ENCODE measurements around the gene CLBA1.

The CLBA1 gene

DNA sequence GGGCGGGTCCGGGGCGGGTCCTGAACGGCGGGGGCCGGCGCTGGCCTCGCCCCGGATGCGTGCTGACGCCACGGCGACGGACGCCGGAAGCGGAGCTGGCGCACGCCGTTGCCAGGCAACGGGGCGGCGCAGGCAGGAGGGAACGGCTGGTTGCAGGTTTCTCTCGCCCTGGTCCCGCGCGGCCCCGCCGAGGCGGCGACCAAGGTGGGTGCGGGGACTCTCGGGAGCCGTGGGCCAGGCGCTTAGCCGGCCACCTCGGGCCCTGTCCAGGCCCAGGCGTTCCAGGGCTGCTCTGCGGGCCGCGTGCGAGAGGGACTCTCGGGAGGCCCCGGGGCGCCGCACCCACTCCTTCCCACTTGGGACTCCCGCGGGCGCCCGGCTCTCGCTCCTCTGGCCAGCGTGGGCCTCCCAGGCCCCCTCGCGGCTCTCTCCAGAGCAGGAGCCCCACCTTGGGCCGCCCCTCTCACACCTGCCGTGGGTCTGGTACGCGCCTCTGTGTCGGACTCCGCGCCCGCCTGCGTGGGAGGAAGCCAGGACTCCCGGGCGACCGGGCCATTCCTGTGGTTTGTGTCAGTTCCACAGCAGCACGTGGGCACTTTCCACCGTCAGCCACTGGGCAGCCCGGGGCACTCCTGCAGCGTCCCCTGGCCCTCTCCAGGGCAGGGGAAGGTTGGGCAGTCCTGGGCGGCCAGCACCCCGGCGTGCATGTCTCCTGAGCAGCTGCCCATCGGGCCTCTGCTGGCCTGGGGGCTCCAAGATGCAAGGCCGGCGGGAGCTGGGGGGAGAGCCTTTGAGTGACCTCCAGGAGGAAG is at the start of gene CLBA1:
TSS of gene CLBA1 (plus strand) at position 114 of the 812 bp plus-strand sequence. CDS start at position 758, 644 bp downstream.
- peak within 1 kb of the TSS; percentile 66 for H3K4me3 ChIP-seq (ENCODE audit: low read depth, low read length)
- TF ChIP-seq CTCF (IDR thresholded peaks at IDR 0.05; ENCODE audit: borderline replicate concordance, insufficient read depth, low read depth, low read length) = no peak

DNA sequence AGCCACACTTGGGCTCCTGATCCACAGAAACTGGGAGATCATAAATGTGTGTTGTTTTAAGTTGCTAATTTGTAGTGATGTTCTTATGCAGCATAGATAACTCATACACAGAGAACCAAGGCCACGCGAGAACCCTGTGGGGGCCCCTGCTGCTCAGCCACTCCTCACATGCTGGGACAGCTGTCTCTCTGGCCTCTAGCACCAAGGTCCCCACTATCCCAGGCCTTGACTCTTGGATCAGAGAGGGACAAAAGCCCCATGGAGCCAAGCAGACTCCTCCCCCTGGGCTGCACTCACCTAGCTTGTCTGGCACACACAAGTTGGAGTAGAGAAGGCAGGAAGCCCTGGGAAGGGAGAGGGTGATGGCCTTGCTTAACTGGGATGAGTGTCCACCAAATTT is 49.6 kb upstream of the CLBA1 start:
- H3K4me3 ChIP-seq (ENCODE audit: low read depth, low read length) = no peak overlapping the region
- TF ChIP-seq CTCF (IDR thresholded peaks at IDR 0.05; ENCODE audit: borderline replicate concordance, insufficient read depth, low read depth, low read length) = no peak

DNA sequence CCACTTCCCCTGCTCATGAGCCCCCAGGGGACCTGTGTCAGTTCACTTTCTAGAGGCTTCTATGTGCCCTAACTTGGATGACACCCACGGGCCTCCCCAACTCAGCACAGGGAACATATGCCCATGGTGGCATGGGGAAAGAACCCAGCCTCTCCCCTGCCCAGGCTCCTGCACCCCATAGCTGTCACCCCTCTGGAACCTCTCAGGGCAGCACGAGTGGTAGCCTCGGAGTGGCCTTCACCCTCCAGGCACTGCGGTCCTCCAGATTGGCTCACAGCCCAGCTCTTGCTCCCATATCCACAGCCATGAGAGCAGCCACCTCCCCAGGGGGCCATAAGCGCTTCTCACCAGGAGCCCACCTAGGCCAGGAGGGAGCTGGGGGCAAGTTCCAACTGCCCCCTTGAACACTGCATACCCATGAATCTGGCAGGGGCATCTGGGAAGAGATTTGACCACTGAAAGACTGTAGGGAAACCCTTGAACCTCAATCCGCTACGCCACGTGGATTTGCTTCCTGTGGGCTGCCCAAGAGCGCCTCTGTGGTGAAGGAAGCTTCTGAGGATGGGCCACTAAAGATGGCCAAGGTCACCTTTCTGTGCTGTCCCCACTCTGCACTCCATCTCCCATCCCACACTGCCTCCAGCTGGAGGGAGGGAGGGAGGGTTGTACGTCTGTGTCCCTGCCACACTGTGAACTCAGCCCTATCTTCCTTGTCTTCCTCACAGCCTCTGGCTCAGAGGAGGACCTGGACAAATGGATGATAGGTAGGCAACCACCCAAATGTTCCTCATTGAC is 49.0 kb upstream of the CLBA1 start:
- H3K4me3 ChIP-seq (ENCODE audit: low read depth, low read length) = no peak overlapping the region
- TF ChIP-seq CTCF (IDR thresholded peaks at IDR 0.05; ENCODE audit: borderline replicate concordance, insufficient read depth, low read depth, low read length) = no peak

GRCh38 chr14:104937161-104937560 is 48.4 kb upstream of the CLBA1 start:
- no peak overlapping the region for H3K4me3 ChIP-seq (ENCODE audit: low read depth, low read length)
- no peak for TF ChIP-seq CTCF (IDR thresholded peaks at IDR 0.05; ENCODE audit: borderline replicate concordance, insufficient read depth, low read depth, low read length)

DNA sequence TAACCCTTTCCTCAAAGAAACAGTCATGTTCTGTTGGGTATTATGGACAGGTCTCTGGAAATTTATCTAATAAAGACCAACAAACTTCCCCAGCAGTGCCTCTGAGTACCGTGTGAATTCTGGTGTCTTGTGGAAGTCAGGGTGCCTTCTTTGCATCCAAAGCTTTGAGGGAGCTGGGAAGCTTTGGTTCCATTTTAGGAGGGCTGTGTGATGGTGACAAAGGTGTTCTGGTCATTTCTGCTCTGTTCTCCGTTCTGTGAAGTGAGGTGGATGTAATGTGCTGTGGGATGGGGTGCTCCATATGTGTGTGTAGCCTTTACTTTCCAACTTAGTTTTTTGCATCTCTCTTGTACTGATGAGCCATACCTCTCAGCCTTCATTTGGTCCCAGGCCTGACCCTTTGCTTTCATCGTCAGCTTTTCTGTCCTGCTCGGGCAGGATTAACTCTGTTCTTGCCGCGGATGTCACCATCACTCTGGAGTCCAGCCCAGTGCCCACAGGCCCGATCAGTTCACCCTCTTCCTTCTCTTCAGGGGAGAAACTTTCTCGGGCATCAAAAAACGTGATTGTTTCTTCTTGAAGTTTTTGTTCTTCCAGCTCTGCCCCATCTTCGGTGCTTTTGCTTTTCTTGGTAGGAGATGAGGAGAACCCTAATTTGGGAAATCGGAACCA is 47.8 kb upstream of the CLBA1 start:
- no peak for TF ChIP-seq CTCF (IDR thresholded peaks at IDR 0.05; ENCODE audit: borderline replicate concordance, insufficient read depth, low read depth, low read length)
- H3K4me3 ChIP-seq (ENCODE audit: low read depth, low read length) = no peak overlapping the region

DNA sequence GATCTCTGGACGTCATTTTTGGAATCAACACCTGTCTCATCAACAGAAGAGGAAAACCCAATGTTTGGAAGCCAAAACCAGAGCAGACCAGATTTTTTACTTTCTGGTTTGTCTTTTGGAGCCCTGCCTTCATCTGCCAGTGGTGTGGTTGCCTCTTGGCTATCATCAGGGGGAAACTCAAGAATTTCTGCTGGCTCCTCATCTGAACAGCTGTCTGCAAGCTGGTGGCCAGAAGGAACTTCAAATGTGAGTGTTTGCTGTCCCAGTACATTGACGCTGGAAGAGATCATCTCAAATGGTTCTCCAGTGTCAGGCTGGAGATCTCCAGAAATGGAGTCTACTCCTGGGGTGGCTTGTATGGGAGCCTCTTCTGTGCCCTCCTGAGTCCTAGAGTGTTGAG is 47.2 kb upstream of the CLBA1 start:
- H3K4me3 ChIP-seq (ENCODE audit: low read depth, low read length) = no peak overlapping the region
- no peak for TF ChIP-seq CTCF (IDR thresholded peaks at IDR 0.05; ENCODE audit: borderline replicate concordance, insufficient read depth, low read depth, low read length)

Measured in GM12875 (cell line).